Ectodermal cell (in vitro differentiated cells): ENCODE results near the gene YTHDC1.
A peak's percentile ranks its signal among the peaks of the same experiment; 100 is the strongest.

ENCODE experiments used
- H3K27ac ChIP-seq: 2 replicates; pipeline ENCODE4 v1.7.0; 2013; ENCODE audit warnings: mild to moderate bottlenecking, low read depth, low read length; ENCODE audit not compliant: insufficient read depth, poor library complexity, severe bottlenecking
- H3K27me3 ChIP-seq: 2 replicates; pipeline ENCODE4 v1.7.0; 2013; ENCODE audit warnings: mild to moderate bottlenecking, low read length; ENCODE audit not compliant: insufficient read depth, control insufficient read depth, poor library complexity, severe bottlenecking
- H3K36me3 ChIP-seq: one replicate; pipeline ENCODE4 v1.7.0; 2013; ENCODE audit warnings: low read length; ENCODE audit not compliant: control insufficient read depth, insufficient read depth
- H3K4me1 ChIP-seq: one replicate; pipeline ENCODE4 v1.7.0; 2013; ENCODE audit warnings: low read length; ENCODE audit not compliant: control insufficient read depth, insufficient read depth
- H3K4me3 ChIP-seq: 2 replicates; pipeline ENCODE4 v1.7.0; 2013; ENCODE audit warnings: low read depth, low read length, control low read depth; ENCODE audit not compliant: insufficient read depth
- H3K9me3 ChIP-seq: 2 replicates; pipeline ENCODE4 v1.7.0; 2013; ENCODE audit warnings: mild to moderate bottlenecking, low read length, moderate library complexity; ENCODE audit not compliant: control insufficient read depth
- WGBS, 2 experiments: methylation state at CpG; one replicate each; pipeline ENCODE4 v1.1.7; 2013; ENCODE audit warnings: missing lambda C conversion rate in 2 of 2; 5-methylcytosine and 5-hydroxymethylcytosine counted together

Gene YTHDC1

DNA sequence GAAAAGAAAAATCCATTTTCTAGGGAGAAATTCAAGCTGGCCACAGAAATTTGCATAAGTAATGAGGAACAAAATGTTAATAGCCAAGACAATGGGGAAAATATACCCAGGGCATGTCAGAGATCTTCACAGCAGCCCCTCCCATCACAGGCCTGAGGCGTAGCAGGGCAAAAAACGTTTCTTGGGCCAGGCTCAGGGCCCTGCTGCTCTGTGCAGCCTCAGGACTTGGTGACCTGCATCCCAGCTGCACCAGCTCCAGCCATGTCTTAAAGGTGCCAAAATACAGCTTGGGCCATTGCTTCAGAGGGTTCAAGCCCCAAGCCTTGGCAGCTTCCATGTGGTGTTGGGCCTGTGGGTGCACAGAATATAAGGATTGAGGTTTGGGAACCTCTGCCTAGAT lies 72.3 kb downstream of the YTHDC1 start:
- WGBS, 2 experiments, result 64 to 71% methylated on average over 2 of the region's 2 CpGs
- no peaks in the 10 kb centered on the region for H3K9me3 ChIP-seq

DNA sequence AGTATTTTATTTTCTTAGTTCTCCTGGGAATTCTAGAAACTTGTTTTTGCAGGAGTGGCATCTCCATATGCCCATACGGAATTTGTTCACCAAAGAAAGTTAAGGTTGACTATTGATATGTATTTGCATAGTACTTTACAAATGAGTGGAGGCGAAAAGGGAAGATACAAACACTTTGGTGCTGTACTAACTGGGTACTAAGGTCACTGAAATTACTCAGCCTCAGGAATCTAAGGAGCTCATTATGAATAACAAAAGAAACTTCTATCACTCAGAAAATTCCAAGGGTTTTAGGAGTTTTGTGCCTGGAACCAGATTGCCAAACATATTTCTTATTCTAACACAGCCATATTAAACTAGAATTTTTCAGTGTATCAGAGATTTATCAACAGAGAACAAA lies 77.0 kb downstream of the YTHDC1 start:
- Histone ChIP-seq H3K4me3 (no peak overlapping the region), H3K27me3 (no peaks in the 10 kb centered on the region), H3K9me3 (no peaks in the 10 kb centered on the region), H3K4me1 (peaks cover 13% of the 10 kb centered on the region), H3K27ac (no peak overlapping the region), H3K36me3 (no peaks in the 10 kb centered on the region)
- WGBS, 2 experiments, result 20 to 32% methylated on average over 2 of the region's 2 CpGs

More for the DNA sequence above, 72.3 kb downstream of the YTHDC1 start:
- Histone ChIP-seq H3K4me3 (no peak overlapping the region), H3K4me1 (peaks cover 8% of the 10 kb centered on the region), H3K36me3 (no peaks in the 10 kb centered on the region), H3K27ac (no peak overlapping the region), H3K27me3 (no peaks in the 10 kb centered on the region)

DNA sequence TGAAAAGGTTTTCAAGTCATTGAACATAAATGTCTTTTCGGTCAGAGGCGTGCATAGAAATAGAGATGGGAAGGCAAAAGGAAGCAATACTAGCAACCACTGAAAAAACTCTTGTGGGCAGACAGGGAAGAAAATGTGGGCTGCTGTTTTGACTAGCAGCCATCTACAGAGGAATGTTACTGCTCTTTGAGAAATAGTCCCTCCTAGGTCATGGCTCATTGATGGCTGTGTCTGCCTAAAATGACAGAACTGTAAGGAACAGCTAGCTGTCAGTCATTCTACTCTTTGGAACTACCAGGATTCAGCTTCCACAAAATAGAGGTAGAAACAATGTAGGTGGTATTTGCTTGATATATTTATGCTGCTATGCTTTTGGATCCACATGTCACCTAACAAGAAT lies 77.5 kb downstream of the YTHDC1 start:
- Histone ChIP-seq H3K9me3 (no peaks in the 10 kb centered on the region), H3K27ac (no peak overlapping the region), H3K27me3 (no peaks in the 10 kb centered on the region), H3K4me1 (peaks cover 13% of the 10 kb centered on the region), H3K36me3 (no peaks in the 10 kb centered on the region), H3K4me3 (peak overlapping the region; percentile 7)
- 29 to 35% methylated on average over 2 of the region's 2 CpGs for WGBS, 2 experiments

DNA sequence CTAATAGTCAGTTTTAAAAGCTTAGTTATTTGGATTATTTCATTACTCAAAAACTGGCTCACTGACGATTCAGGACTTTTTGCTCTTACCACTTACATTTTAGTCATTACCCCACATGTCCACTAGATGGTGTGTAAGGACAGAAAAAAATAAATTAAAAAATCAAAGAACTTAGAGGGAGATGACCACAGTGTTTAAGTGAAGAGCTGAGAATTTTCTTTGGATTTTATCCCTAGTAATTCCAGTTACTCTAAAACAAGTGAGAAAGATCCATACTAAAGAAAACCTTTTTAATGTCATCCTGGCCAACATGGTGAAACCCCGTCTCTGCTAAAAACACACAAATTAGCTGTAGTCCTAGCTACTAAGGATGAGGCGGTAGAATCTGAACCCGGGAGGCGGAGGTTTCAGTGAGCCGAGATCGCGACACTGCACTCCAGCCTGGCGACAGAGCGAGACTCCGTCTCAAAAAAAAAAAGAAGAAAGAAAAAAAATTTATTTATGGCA lies 78.0 kb downstream of the YTHDC1 start:
- Histone ChIP-seq H3K27me3 (no peaks in the 10 kb centered on the region), H3K4me3 (peak overlapping the region; percentile 7), H3K4me1 (peaks cover 13% of the 10 kb centered on the region), H3K9me3 (no peaks in the 10 kb centered on the region), H3K27ac (no peak overlapping the region), H3K36me3 (no peaks in the 10 kb centered on the region)
- WGBS, 2 experiments, result 10 to 17% methylated on average over 8 to 10 of the region's 11 CpGs

DNA sequence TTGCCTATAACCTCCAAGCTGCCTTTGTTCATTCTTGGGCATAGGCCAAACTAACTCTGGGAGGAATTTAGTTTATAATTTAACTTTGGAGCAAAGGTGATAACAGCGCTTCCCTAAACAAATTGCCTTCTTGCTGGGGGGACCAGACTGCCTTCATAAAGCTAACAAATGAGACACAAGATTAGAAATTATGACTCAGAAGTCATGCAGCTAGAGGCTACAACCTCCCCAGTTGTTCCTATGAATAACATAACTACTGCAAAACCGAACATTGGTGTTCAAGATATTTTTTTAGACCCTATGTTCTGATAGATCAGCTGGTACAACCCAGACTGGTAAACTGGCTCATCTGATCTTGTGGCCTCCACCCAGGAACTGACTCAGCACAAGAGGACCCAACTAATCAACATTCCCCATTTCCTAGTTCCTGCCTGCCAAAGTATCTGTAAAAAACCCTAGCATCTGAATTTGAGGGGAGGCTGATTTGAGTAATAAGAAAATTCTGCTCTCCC lies 82.4 kb downstream of the YTHDC1 start:
- Histone ChIP-seq H3K27ac (no peak overlapping the region), H3K9me3 (no peaks in the 10 kb centered on the region), H3K4me1 (peaks cover 3% of the 10 kb centered on the region), H3K4me3 (no peak overlapping the region), H3K36me3 (no peaks in the 10 kb centered on the region), H3K27me3 (no peaks in the 10 kb centered on the region)
- WGBS, 2 experiments, result 96 to 100% methylated on average over 2 of the region's 2 CpGs

DNA sequence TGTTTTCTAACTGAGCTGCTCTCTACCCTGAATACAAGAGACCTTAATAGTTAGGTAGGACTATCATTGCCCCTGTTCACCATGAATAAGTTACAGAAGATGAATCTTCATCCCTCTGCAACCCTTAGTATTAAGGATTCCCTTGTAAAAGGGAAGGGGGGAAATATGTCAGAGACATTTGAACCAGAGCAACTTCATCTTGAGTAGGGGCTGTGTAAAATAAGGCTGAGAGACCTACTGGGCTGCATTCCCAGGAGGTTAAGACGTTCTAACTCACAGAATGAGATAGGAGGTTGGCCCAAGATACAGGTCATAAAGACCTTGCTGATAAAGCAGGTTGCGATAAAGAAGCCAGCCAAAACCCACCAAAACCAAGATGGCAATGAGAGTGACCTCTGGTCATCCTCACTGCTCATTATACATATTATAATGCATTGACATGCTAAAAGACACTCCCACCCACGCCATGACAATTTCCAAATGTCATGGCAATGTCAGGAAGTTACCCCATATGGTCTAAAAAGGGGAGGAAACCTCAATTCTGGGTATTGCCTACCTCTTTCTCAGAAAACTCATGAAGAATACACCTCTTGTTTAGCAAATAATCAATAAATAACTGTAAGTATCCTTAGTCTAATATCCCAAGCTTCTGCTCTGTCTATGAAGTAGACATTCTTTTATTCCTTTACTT lies 84.9 kb downstream of the YTHDC1 start:
- 95 to 97% methylated on average over 3 of the region's 3 CpGs for WGBS, 2 experiments
- Histone ChIP-seq H3K4me1 (no peaks in the 10 kb centered on the region), H3K27me3 (no peaks in the 10 kb centered on the region), H3K4me3 (no peak overlapping the region), H3K27ac (no peak overlapping the region), H3K36me3 (no peaks in the 10 kb centered on the region), H3K9me3 (no peaks in the 10 kb centered on the region)
